CD8-positive, alpha-beta memory T cell (primary cell): ENCODE data around the gene GSTM1. TPM values are rescaled to one million over a fixed set of nuclear protein-coding genes. Genes with fewer than 3 reads are reported as not detected.
A peak's percentile ranks its signal among the peaks of the same experiment; 100 is the strongest.

Experiments
- CTCF ChIA-PET: fragments of 350-600 bp; sonication (Branson Sonifier 250); formaldehyde crosslinking; loops from one replicate; lab custom pipeline; 2021; ENCODE audit warnings: antibody characterized with exemption; lab: Charles Lee
- POLR2A ChIA-PET: fragments of 350-600 bp; sonication (Branson Sonifier 250); formaldehyde crosslinking; loops from one replicate; lab custom pipeline; 2021; ENCODE audit warnings: antibody characterized with exemption; lab: Charles Lee
- DNase-seq, 5 donors: peaks; one replicate each; pipeline versions ENCODE4 v3.0.0 to v3.0.0-alpha.2; 2020 to 2022; ENCODE audit warnings: mixed read lengths in 1 of 5
- H3K27ac ChIP-seq: one replicate; pipeline ENCODE4 v1.7.0; 2013; ENCODE audit warnings: low read depth, mild to moderate bottlenecking, low read length, moderate library complexity
- H3K27me3 ChIP-seq: 2 replicates; pipeline ENCODE4 v1.7.0; 2013; ENCODE audit warnings: low read length, mild to moderate bottlenecking; ENCODE audit not compliant: insufficient read depth, poor library complexity, severe bottlenecking
- H3K36me3 ChIP-seq: 2 replicates; pipeline ENCODE4 v1.7.0; 2013; ENCODE audit warnings: mild to moderate bottlenecking, low read length, moderate library complexity; ENCODE audit not compliant: insufficient read depth
- H3K4me1 ChIP-seq: 2 replicates; pipeline ENCODE4 v1.7.0; 2013; ENCODE audit warnings: mild to moderate bottlenecking, low read length, moderate library complexity; ENCODE audit not compliant: insufficient read depth
- H3K4me3 ChIP-seq: 2 replicates; pipeline ENCODE4 v1.7.0; 2013; ENCODE audit warnings: mild to moderate bottlenecking, low read length
- H3K9me3 ChIP-seq: 2 replicates; pipeline ENCODE4 v1.7.0; 2013; ENCODE audit warnings: mild to moderate bottlenecking, low read length
- H3K27ac Mint-ChIP-seq, 8 donors: one replicate each; pipeline ENCODE4 v1.8.0; 2020 to 2021; ENCODE audit warnings: mixed read lengths in 8 of 8, mild to moderate bottlenecking in 6 of 8, inconsistent platforms in 3 of 8, moderate library complexity in 3 of 8
- H3K27me3 Mint-ChIP-seq, 2 donors: one replicate each; pipeline ENCODE4 v1.8.0; 2020 to 2021; ENCODE audit warnings: mixed read lengths in 2 of 2, mild to moderate bottlenecking in 1 of 2, moderate library complexity in 1 of 2
- H3K36me3 Mint-ChIP-seq, 3 donors: one replicate each; pipeline ENCODE4 v1.8.0; 2020 to 2021; ENCODE audit warnings: mixed read lengths in 3 of 3, inconsistent platforms in 1 of 3, mild to moderate bottlenecking in 1 of 3
- H3K4me1 Mint-ChIP-seq, 3 donors: one replicate each; pipeline ENCODE4 v1.8.0; 2020 to 2021; ENCODE audit warnings: mixed read lengths in 3 of 3, inconsistent platforms in 1 of 3, mild to moderate bottlenecking in 1 of 3
- H3K4me3 Mint-ChIP-seq, 7 donors: one replicate each; pipeline ENCODE4 v1.8.0; 2020 to 2021; ENCODE audit warnings: mixed read lengths in 7 of 7, mild to moderate bottlenecking in 6 of 7, moderate library complexity in 4 of 7, inconsistent platforms in 2 of 7
- H3K9me3 Mint-ChIP-seq, 5 donors: one replicate each; pipeline ENCODE4 v1.8.0; 2020 to 2022; ENCODE audit warnings: mixed read lengths in 5 of 5, mild to moderate bottlenecking in 3 of 5, moderate library complexity in 2 of 5, inconsistent platforms in 1 of 5
- polyA plus RNA-seq: library from polyadenylated mRNA; unstranded; fragments of 300-500 nt; fragmentation: Illumina TruSeq; gene quantifications from one replicate; pipeline ENCODE4 v1.2.3, GENCODE V29; 2021
- total RNA-seq, 2 experiments: library from RNA; stranded (reverse); gene quantifications; one replicate each; pipeline ENCODE4 v1.2.3, GENCODE V29; 2021

GSTM1 gene
- total RNA-seq (not detected), polyA plus RNA-seq (not detected)

- Mint-ChIP-seq H3K9me3 (peaks cover 0 to 3% (median 0%) of the 10 kb centered on the region in 5 donors), H3K4me1 (peaks cover 0 to 12% (median 0%) of the 10 kb centered on the region in 3 donors), H3K4me3 (peak within 1 kb of the TSS in 4 of 7 donors; percentile 85 to 94 (median 89)), H3K27ac (peak within 1 kb of the TSS in 5 of 8 donors; percentile 42 to 95 (median 85)), H3K36me3 (peaks cover 0 to 6% (median 0%) of the 10 kb centered on the region in 3 donors), H3K27me3 (peaks cover 0 to 2% of the 10 kb centered on the region in 2 donors)
- H3K4me1 ChIP-seq, result no peaks in the 10 kb centered on the region
- H3K36me3 ChIP-seq, result no peaks in the 10 kb centered on the region
- H3K4me3 ChIP-seq, result peak within 1 kb of the TSS; percentile 37
- POLR2A ChIA-PET, result no interaction called here
- CTCF ChIA-PET, result no interaction called here
- H3K27ac ChIP-seq, result no peak within 1 kb of the TSS
- H3K27me3 ChIP-seq, result no peaks in the 10 kb centered on the region
- no peak for DNase-seq
- H3K9me3 ChIP-seq, result no peaks in the 10 kb centered on the region
Observed at GRCh38 chr1:109687641-109688499, at the start of gene GSTM1. Gene GSTM1 (plus strand): TSS chr1:109687817. CDS start chr1:109687874, 57 bp downstream.

DNA sequence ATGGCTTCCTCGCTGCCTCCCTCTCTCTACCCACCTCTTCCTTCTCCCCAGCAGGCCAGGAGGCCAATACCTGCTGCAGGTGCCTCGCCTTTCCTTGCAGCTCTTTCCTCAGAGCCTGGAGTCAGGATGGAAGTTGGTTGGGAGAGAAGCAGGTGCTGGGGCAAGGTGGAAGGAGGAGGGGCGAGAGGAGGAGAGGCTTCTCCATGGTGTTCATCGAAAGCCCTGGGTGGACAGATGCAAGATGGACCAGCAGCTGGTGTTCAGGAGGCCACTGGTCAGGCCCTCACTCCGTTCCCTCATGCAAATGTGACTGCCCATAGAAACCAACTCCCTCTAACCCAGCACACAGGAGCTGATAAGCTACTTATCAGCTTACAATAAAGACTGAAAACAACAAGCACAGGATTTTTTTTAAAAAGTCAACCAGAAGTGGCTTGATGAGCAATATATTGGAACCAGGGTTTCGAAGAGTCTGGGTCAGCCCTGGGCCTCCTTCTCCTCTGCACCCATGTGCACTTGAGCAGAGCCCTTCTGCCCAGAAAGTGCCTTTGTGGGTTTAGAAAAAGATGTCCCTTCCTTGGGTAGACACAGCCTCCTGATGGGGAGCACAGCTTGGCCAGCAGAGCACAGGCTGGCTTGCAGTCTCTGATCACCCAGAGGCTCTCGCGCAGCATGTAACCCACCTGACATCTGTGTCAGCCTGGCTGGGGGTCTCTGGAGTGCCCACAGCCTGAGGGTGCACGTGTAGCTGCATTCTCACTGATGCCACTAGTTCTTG lies 48.4 kb upstream of the GSTM1 start:
- Mint-ChIP-seq H3K4me1 (peaks cover 10 to 19% (median 15%) of the 10 kb centered on the region in 3 donors), H3K4me3 (no peak overlapping the region), H3K27ac (no peak overlapping the region), H3K9me3 (no peaks in the 10 kb centered on the region), H3K36me3 (no peaks in the 10 kb centered on the region), H3K27me3 (peaks cover 3 to 6% of the 10 kb centered on the region in 2 donors)
- Histone ChIP-seq H3K4me3 (no peak overlapping the region), H3K36me3 (no peaks in the 10 kb centered on the region), H3K27ac (no peak overlapping the region), H3K9me3 (no peaks in the 10 kb centered on the region), H3K4me1 (peaks cover 13% of the 10 kb centered on the region), H3K27me3 (no peaks in the 10 kb centered on the region)
- POLR2A ChIA-PET, result interaction anchor here (0.8 to 1.8 kb wide), 3 partner anchors 19 to 91 kb away, joined by 4 to 6 read pairs (median 4); partner anchors contain the start of gene GNAI3
- DNase-seq, result no peak
- CTCF ChIA-PET, result interaction anchor here (0.6 to 7.6 kb wide), 38 partner anchors 8 to 699 kb away, joined by 3 to 117 read pairs (median 5); partner anchors contain the start of genes AHCYL1, AMIGO1, AMPD2 and GNAI3

GRCh38 chr1:109639841-109640184 lies 47.8 kb upstream of the GSTM1 start:
- Mint-ChIP-seq H3K4me3 (no peak overlapping the region), H3K4me1 (peaks cover 6 to 13% (median 9%) of the 10 kb centered on the region in 3 donors), H3K36me3 (no peaks in the 10 kb centered on the region), H3K27ac (peak overlapping the region in 1 of 8 donors; percentile 42), H3K9me3 (no peaks in the 10 kb centered on the region), H3K27me3 (peaks cover 3 to 6% of the 10 kb centered on the region in 2 donors)
- peaks cover 8% of the 10 kb centered on the region for H3K4me1 ChIP-seq
- no peaks in the 10 kb centered on the region for H3K27me3 ChIP-seq
- H3K9me3 ChIP-seq, result no peaks in the 10 kb centered on the region
- no peaks in the 10 kb centered on the region for H3K36me3 ChIP-seq
- H3K27ac ChIP-seq, result no peak overlapping the region
- DNase-seq, result peak in 1 of 5 donors; percentile 39
- no peak overlapping the region for H3K4me3 ChIP-seq
- ChIA-PET CTCF (interaction anchor here (0.6 to 7.6 kb wide), 40 partner anchors 9 to 466 kb away, joined by 3 to 117 read pairs (median 5); partner anchors contain the start of genes AHCYL1, AMIGO1, AMPD2 and GNAI3), POLR2A (interaction anchor here (0.8 to 1.8 kb wide), 5 partner anchors 20 to 134 kb away, joined by 3 to 6 read pairs (median 4); partner anchors contain the start of gene GNAI3)

- DNase-seq, result peak; percentile 70 to 89 (median 82)
- peaks cover 4% of the 10 kb centered on the region for H3K4me1 ChIP-seq
- H3K27me3 Mint-ChIP-seq, result peaks cover 3 to 6% of the 10 kb centered on the region in 2 donors
- no peaks in the 10 kb centered on the region for H3K9me3 Mint-ChIP-seq
- H3K36me3 Mint-ChIP-seq, result no peaks in the 10 kb centered on the region
- no peaks in the 10 kb centered on the region for H3K27me3 ChIP-seq
- H3K27ac ChIP-seq, result no peak overlapping the region
- peak overlapping the region in 2 of 8 donors; percentile 3 to 42 for H3K27ac Mint-ChIP-seq
- H3K4me3 Mint-ChIP-seq, result no peak overlapping the region
- H3K4me3 ChIP-seq, result no peak overlapping the region
- ChIA-PET CTCF (interaction anchor here (0.6 to 7.6 kb wide), 37 partner anchors 9 to 465 kb away, joined by 3 to 117 read pairs (median 5); partner anchors contain the start of genes AHCYL1, AMIGO1, AMPD2 and GNAI3), POLR2A (interaction anchor here (0.5 to 1.8 kb wide), 5 partner anchors 91 to 213 kb away, joined by 3 to 10 read pairs (median 6); partner anchors contain the start of gene GNAI3)
- no peaks in the 10 kb centered on the region for H3K36me3 ChIP-seq
- no peaks in the 10 kb centered on the region for H3K9me3 ChIP-seq
- peaks cover 4 to 12% (median 7%) of the 10 kb centered on the region in 3 donors for H3K4me1 Mint-ChIP-seq
Observed at GRCh38 chr1:109640285-109640865, 47.2 kb upstream of the GSTM1 start.

DNA sequence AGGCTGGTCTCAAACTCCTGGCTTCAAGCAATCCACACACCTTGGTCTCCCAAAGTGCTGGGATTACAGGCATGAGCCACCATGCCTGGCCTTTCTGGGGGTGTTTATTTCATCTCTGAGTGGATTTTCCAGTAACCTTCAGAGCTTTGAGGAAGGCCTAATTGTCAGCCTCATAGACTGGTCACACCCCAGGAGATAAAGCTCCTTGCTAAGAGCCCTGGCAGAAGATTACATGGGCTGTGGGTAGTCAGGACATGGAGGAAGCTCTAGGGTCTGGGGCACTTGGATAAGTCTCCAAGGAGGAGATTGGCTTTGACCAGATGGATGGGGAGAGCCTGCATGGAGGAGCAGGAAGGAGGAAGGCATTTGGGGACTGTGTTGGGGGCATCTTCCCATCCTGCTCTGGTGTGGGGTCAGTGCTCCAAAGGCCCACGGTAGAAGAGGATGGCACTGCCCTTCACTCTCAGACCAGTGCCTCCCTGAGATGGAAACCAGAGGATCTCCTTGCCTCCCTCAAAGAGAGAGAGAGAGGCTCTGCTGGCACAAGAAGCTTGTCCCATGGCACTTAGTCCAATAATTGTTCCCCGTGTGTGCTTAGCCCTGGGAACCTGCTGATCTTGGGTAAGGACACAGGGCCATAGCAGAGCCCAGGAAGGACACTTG lies 46.4 kb upstream of the GSTM1 start:
- ChIA-PET POLR2A (interaction anchor here (0.5 to 1.8 kb wide), 3 partner anchors 92 to 214 kb away, joined by 3 to 10 read pairs (median 4); no protein-coding TSS in a partner anchor), CTCF (interaction anchor here (0.9 to 7.6 kb wide), 18 partner anchors 10 to 342 kb away, joined by 3 to 117 read pairs (median 8); partner anchors contain the start of genes AHCYL1, AMPD2, GNAI3 and GNAT2)
- no peaks in the 10 kb centered on the region for H3K36me3 Mint-ChIP-seq
- peaks cover 3 to 6% of the 10 kb centered on the region in 2 donors for H3K27me3 Mint-ChIP-seq
- no peak overlapping the region for H3K27ac ChIP-seq
- H3K4me1 Mint-ChIP-seq, result peaks cover 4 to 12% (median 7%) of the 10 kb centered on the region in 3 donors
- H3K4me3 Mint-ChIP-seq, result no peak overlapping the region
- H3K27me3 ChIP-seq, result no peaks in the 10 kb centered on the region
- H3K36me3 ChIP-seq, result no peaks in the 10 kb centered on the region
- peaks cover 4% of the 10 kb centered on the region for H3K4me1 ChIP-seq
- no peaks in the 10 kb centered on the region for H3K9me3 ChIP-seq
- H3K9me3 Mint-ChIP-seq, result no peaks in the 10 kb centered on the region
- H3K27ac Mint-ChIP-seq, result peak overlapping the region in 1 of 8 donors; percentile 36
- DNase-seq, result no peak
- H3K4me3 ChIP-seq, result no peak overlapping the region

GRCh38 chr1:109641861-109642260 lies 45.8 kb upstream of the GSTM1 start:
- H3K36me3 ChIP-seq, result no peaks in the 10 kb centered on the region
- no peak overlapping the region for H3K4me3 Mint-ChIP-seq
- H3K9me3 Mint-ChIP-seq, result no peaks in the 10 kb centered on the region
- no peaks in the 10 kb centered on the region for H3K27me3 ChIP-seq
- peak overlapping the region in 1 of 8 donors; percentile 85 for H3K27ac Mint-ChIP-seq
- no peak overlapping the region for H3K27ac ChIP-seq
- H3K4me3 ChIP-seq, result no peak overlapping the region
- H3K4me1 Mint-ChIP-seq, result peaks cover 4 to 12% (median 7%) of the 10 kb centered on the region in 3 donors
- H3K9me3 ChIP-seq, result no peaks in the 10 kb centered on the region
- peaks cover 4% of the 10 kb centered on the region for H3K4me1 ChIP-seq
- H3K36me3 Mint-ChIP-seq, result no peaks in the 10 kb centered on the region
- DNase-seq, result no peak
- CTCF ChIA-PET, result interaction anchor here (1.0 to 7.6 kb wide), 11 partner anchors 9 to 342 kb away, joined by 3 to 117 read pairs (median 5); partner anchors contain the start of genes AHCYL1, AMPD2, GNAI3 and GNAT2
- POLR2A ChIA-PET, result interaction anchor here (0.8 kb wide), 1 partner anchor 96 kb away, joined by 3 read pairs; no protein-coding TSS in a partner anchor
- H3K27me3 Mint-ChIP-seq, result peaks cover 1 to 3% of the 10 kb centered on the region in 2 donors
